ENCODE measurements around the gene DUSP28. TPM values are rescaled to one million over a fixed set of nuclear protein-coding genes. Genes with fewer than 3 reads are reported as not detected.

DUSP28 gene
- total RNA-seq, 1 donor from 2014 or later = 8.9 TPM

- peaks cover 9% of the 10 kb centered on the region for H3K36me3 Mint-ChIP-seq
- no peaks in the 10 kb centered on the region for H3K27me3 ChIP-seq
These were observed 30.5 kb downstream of the DUSP28 start for GRCh38 chr2:240590681-240591111.

GRCh38 chr2:240591226-240591625 lies 31.1 kb downstream of the DUSP28 start:
- H3K4me3 ChIP-seq = no peak overlapping the region
- H3K79me2 ChIP-seq (ENCODE audit: low read depth) = peaks cover 38% of the 10 kb centered on the region
- no peak overlapping the region for H3K27ac ChIP-seq
- TF ChIP-seq EZH2phosphoT487 (IDR thresholded peaks at IDR 0.05) = no peak
- TF ChIP-seq CTCF (IDR thresholded peaks at IDR 0.05) = no peak
- no peak for TF ChIP-seq EZH2 (IDR thresholded peaks at IDR 0.05)
- H2AFZ ChIP-seq (replicated peaks) = no peak overlapping the region
- no peak overlapping the region for H3K9ac ChIP-seq
- no peaks in the 10 kb centered on the region for H3F3A ChIP-seq (ENCODE audit: low read depth)
- no peak overlapping the region for H3K4me2 ChIP-seq
- H3K27me3 ChIP-seq = no peaks in the 10 kb centered on the region
- H3K36me3 ChIP-seq = no peaks in the 10 kb centered on the region
- peaks cover 9% of the 10 kb centered on the region for H3K36me3 Mint-ChIP-seq
- peaks cover 37% of the 10 kb centered on the region for H4K20me1 ChIP-seq (ENCODE audit: low read depth)
- no peak for DNase-seq (ENCODE audit: low spot score)
- H3K4me1 Mint-ChIP-seq = peaks cover 18% of the 10 kb centered on the region
- no peak overlapping the region for H3K4me3 Mint-ChIP-seq
- H3K27me3 Mint-ChIP-seq (ENCODE audit: insufficient read depth, low read depth) = no peaks in the 10 kb centered on the region
- no peaks in the 10 kb centered on the region for H3K9me3 ChIP-seq (ENCODE audit: low read depth)
- no peak overlapping the region for H3K27ac Mint-ChIP-seq
- H3K9me3 Mint-ChIP-seq = no peaks in the 10 kb centered on the region
- H3K4me1 ChIP-seq = peaks cover 9% of the 10 kb centered on the region

More at GRCh38 chr2:240590681-240591111, 30.5 kb downstream of the DUSP28 start:
- Histone ChIP-seq H3K27ac (no peak overlapping the region), H3F3A (ENCODE audit: low read depth) (no peaks in the 10 kb centered on the region), H3K9me3 (ENCODE audit: low read depth) (no peaks in the 10 kb centered on the region), H3K4me3 (no peak overlapping the region), H3K36me3 (no peaks in the 10 kb centered on the region), H2AFZ (replicated peaks) (no peak overlapping the region), H3K79me2 (ENCODE audit: low read depth) (peaks cover 42% of the 10 kb centered on the region), H3K4me2 (no peak overlapping the region), H3K4me1 (peaks cover 9% of the 10 kb centered on the region), H3K9ac (no peak overlapping the region), H4K20me1 (ENCODE audit: low read depth) (peaks cover 36% of the 10 kb centered on the region)
- TF ChIP-seq EZH2phosphoT487 (IDR thresholded peaks at IDR 0.05) (no peak), EZH2 (IDR thresholded peaks at IDR 0.05) (no peak), CTCF (IDR thresholded peaks at IDR 0.05) (no peak)
- no peak for DNase-seq (ENCODE audit: low spot score)
- Mint-ChIP-seq H3K27me3 (ENCODE audit: insufficient read depth, low read depth) (no peaks in the 10 kb centered on the region), H3K4me3 (no peak overlapping the region), H3K4me1 (peaks cover 20% of the 10 kb centered on the region), H3K27ac (no peak overlapping the region), H3K9me3 (no peaks in the 10 kb centered on the region)

GRCh38 chr2:240591784-240592183 lies 31.6 kb downstream of the DUSP28 start:
- DNase-seq (ENCODE audit: low spot score) = no peak
- H3K4me3 Mint-ChIP-seq = no peak overlapping the region
- Histone ChIP-seq H3K4me2 (no peak overlapping the region), H3K9me3 (ENCODE audit: low read depth) (no peaks in the 10 kb centered on the region), H3K4me3 (no peak overlapping the region), H3K27ac (no peak overlapping the region), H3K27me3 (no peaks in the 10 kb centered on the region), H3K36me3 (no peaks in the 10 kb centered on the region), H4K20me1 (ENCODE audit: low read depth) (peaks cover 37% of the 10 kb centered on the region), H3K4me1 (peaks cover 9% of the 10 kb centered on the region), H3K79me2 (ENCODE audit: low read depth) (peaks cover 38% of the 10 kb centered on the region), H3K9ac (no peak overlapping the region), H3F3A (ENCODE audit: low read depth) (no peaks in the 10 kb centered on the region), H2AFZ (replicated peaks) (no peak overlapping the region)
- no peak for TF ChIP-seq CTCF (IDR thresholded peaks at IDR 0.05)
- TF ChIP-seq EZH2 (IDR thresholded peaks at IDR 0.05) = no peak
- no peak for TF ChIP-seq EZH2phosphoT487 (IDR thresholded peaks at IDR 0.05)
- peaks cover 9% of the 10 kb centered on the region for H3K36me3 Mint-ChIP-seq
- peaks cover 18% of the 10 kb centered on the region for H3K4me1 Mint-ChIP-seq
- H3K27ac Mint-ChIP-seq = no peak overlapping the region
- no peaks in the 10 kb centered on the region for H3K9me3 Mint-ChIP-seq
- H3K27me3 Mint-ChIP-seq (ENCODE audit: insufficient read depth, low read depth) = no peaks in the 10 kb centered on the region
